NCI-H524 treated with DMSO at 0.1 percent for 48 hours (cell line): Measurements from ENCODE around the gene ELAC2.

Experiments
- DNase-seq: peaks from one replicate; lab custom pipeline; 2025; lab: John Stamatoyannopoulos, UW

Gene ELAC2

DNA sequence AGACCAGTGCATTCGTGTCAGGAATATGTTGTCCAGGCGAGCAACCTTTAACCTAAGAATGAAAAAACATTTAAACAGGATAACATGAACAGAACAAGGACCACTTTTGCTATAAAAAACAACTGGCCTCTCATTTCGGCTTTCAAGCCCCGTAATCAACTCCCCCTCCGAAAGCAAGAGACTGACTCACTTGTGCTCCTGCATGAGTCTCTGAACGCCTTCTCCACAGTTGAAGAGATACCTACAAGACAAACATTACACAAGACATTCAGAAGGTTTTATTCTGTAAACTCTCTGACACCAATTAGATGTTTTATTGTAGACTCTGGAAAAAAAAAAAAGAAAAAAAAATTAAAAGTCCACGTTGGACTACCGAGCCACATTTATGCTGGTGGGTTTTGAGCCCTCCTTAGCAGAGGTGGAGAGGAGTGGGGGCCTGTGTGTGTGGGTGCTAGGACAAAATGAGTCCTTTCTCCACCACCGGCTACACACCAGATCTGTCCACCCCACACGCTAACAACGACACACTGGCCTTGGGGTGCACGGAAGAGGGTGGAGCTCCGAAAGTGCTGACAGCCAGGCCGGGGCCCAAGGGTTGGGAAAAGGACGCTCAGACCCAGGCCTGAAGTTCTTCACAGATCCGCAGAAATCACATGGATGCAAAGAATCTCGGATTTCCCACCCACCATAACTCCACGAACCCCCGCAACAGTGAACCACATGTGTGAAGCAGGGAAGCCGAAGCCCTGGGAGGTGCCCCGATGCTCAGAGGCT is 759 bp downstream of the ELAC2 start:
- DNase-seq = no peak

DNA sequence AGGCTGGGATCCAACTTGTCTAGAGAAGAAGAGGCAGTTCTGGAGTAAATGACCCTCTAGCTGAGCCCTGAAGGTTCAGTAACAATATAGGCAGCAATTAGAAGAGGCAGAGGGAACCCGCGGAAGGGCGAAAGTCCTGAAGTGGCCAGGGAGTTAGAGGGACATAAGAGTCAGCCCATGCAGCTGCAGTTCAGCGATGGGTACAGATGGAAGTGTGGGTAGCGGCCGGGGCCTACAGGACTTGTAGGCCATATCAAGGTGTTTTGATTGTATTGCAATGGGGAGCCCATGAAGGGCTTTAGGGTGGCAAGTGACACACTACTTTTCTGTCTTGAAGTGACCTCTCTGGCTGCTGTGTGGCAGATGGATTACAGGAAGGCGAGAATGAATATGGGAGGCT is 3.0 kb downstream of the ELAC2 start:
- no peak for DNase-seq

DNA sequence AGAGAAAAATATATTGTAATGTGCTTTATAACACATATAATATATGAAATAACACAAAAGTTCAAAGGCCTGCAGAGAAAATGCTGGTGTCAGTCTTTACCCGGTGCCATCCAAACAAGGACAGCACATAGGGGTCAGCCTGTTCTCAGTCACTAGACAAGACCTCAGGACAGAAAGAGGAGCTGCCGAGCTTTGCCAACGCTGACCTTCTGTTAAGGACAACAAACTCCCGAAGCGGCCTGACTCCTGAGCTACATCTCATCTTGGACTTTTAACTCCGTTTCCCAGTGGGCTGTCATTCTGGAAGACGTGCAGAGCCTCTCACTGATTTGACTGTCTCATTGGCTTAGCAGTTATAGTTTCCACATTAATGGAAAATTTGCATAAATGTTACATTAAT is 6.9 kb downstream of the ELAC2 start:
- no peak for DNase-seq

DNA sequence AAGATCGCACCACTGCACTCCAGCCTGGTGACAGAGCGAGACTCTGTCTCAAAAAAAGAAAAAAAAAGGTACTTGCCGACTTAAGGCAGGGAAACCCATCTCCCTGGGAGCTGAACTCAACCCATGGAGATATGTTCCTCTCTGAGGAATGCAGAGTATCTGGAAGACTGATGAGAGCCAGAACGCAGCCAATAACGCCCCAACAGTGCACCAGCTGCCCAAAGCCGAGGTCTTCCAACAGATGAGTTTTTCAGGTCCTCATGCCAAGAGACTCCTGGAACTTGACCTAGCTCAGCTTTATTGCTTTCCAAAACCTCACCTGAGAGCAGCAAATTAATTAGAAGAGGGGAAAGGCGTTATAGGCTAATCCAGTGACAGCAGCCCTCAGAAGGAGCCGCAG is 9.4 kb downstream of the ELAC2 start:
- no peak for DNase-seq

DNA sequence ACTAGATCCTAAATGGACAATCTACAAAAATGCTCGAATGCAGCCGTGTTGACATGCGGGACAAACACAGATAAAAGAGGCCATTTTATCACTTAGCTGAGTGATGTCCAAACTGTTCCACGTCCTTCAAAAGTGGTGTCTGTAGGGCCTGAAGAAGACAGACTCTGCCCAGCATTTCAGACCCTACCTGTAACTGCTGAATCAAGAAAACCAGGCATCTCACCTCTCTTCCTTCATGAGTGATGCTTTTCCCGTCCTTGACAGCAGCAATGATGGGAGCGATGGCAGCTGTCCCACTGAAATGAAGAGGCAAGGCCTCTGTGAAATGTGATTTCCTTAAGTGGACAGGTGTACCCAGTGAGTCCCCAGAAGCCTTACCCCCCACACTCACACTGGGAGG is 12.3 kb downstream of the ELAC2 start:
- DNase-seq = no peak

DNA sequence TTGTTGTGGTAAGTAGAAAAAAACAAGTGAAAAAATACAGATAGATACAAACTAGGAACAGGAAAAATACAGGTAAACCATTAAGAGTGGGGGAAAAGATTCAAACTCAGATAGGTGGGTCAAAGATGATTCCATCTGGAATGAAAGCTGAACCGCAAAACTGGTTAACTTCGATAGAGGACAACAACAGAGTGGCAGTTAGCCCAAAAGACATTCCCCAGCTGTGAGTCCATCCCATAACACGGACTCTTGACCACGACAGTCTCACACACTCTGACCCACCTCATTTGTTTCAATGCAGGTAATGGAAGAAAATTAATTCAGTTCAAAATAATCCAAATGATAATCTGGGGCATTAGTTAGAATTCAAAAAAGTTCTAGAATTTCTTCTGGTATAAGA is 13.5 kb downstream of the ELAC2 start:
- no peak for DNase-seq

DNA sequence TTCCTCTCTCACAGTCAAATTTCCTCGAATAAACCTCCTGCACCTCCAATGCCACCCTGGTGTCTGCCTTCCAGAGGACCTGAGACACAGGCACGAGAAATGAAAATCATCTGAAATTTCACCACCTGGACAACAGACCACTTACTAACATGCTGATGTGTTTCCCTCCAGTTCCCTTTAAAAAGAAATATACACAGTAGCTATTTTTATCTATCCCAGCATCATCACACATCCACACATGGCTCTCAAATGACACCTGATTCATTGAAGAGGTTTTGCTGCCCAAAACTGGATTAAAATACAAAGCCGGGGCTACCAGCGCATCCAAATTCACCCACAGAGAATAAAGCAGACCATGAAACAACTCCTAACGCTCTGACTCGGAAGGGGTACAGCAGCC is 13.9 kb downstream of the ELAC2 start:
- no peak for DNase-seq

DNA sequence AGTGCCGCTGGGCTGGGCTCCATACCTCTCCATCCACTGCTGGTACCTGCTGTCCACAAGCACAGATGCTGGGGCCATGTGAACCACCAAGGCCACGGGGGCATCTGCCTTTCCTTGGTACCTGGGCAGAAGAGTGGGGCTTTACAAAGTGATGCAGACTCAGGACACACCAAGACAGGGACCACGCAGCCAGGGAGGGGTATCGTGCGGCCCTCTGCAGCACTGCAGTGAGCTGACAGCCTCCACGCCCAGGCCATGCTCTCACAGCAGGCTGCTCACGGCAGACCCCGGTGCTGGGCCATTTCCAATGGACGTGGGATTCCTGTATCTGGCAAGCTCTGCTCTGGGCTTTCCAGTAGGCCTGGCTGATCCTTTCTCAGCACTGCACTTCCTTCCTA is 14.4 kb downstream of the ELAC2 start:
- DNase-seq = no peak

DNA sequence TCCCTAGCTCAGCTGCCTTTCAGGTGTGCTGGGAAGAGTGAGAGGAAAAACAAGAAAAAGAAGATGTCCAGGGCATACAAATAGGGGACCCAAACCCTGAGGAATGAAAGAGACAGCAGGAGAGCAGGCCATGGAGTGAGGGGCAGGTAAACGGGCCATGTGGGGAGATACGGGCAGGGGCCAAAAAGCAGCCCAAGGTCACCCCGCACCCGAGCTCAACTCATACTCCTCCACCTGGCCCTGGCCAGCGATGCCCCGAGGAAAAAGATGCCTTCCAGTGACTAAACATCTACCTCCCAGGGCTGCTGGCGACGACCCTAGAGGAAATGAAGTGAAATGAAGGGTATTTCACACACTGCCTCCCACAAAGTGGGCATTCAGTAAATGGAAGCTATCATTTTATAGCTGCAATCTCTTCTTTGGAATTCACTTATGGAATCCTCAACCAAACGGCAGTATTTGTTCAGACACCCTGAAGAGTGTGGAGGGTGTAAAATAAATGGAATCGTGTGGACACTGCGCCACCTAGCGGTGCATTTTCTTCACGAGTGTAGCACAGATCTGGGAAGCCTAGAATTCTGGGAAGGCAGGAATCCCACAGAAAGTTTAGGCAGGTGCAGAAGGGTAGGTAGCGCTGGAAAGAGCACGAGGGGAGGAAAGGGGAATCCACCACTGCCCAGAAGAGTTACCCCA is 14.9 kb downstream of the ELAC2 start:
- DNase-seq = no peak

DNA sequence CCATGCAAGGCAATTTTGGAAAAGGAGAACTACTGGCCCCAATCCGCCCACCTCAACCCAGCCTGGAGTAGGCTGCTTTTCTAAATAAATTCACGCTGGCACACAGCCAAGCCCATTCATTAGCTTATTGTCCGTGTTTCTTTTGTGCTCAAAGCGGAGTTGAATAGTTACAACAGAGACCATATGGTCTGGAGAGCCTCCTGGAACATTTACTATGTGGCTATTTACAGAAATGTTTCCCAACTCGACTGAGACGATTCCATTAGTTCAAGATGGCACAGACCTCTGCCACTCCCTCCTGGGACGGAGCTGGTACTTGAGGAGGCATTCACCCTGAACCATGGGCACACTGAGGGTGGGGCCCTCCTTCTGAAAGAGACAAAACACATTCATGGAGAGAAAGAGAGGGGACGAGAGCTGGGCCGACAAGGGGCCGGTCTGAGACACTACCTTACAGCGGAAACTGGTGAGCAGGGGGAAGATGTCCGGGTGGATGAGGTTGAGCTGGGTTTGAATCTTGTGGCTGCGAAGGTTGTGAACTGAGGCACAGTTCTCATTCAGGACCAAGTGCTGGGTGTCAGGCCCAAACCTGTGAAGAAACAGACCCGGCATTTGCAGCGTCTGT is 15.7 kb downstream of the ELAC2 start:
- DNase-seq = no peak

DNA sequence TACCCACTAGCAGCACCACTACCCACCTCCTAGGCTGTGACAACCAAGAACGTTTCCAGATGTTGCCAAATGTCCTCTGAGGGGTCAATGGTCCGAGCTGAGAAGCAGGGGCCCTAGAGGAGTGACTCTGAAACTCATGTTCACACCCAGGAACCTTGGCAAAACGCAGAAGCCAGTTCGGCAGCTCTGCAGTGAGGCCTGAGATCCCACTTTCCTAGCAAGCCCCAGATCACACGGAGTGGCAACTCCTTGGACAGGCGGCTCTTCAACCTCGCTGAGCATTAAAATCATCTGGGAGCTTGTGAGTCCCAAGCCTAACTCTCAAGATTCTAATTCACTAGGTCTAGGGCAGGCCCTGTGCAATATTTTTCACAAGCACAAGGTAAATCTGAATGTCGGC is 17.3 kb downstream of the ELAC2 start:
- DNase-seq = no peak

DNA sequence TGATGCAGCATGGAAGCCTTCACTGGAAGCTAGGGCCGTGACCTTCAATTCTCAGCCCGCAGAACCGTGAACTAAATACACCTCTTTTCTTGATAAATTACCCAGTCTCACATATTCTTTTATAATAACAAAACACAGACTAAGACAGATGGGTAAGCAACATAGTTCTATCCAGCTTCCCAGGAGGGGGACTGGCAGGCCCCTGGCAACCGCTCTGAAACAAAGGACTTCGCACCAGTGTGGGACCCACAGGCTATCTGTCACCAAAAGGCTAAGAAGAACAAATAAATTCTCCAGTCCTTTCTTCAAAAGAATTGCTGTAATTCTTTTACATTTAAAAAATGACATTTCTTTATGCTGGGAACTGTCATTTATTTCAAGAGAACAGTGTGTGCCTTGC is 19.0 kb downstream of the ELAC2 start:
- no peak for DNase-seq

DNA sequence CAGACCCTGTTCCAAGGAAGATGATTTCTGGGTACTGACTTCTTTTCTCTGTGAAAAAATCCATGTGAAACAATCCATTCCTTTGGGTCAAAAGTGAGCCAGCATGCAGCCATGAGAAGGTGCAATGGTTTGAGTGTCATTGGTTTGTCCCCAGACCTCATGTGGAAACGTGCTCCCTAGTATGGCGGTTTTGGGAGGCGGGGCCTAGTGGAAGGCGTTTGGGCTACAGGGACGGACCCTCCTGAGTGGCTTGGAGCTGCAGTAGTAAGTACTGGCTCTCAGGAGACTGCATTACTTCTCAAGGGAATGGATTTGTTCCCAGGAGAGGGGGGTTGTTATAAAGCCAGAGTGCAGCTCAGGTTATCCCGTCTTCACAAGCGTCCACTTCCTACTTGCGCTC is 19.4 kb downstream of the ELAC2 start:
- DNase-seq = no peak

DNA sequence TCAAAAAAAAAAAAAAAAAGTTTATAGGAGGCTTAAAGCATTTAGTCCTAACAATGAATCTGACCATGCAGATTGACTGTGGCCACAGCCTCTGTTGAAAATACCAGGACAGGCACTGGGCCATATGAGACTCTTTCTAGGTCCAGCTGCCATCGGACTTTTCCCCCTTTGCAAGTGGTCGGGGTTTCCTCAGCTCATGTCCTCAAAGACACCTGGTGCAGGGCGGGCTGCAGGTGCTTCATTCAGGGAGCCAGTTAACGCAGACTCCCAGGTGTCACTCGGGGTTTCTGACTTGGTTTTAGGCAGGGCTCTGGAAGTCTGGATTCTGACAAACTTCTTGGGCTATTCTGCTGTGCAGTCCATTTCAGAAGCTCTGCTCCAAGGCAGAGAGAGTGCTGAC is 20.9 kb downstream of the ELAC2 start:
- DNase-seq = no peak

DNA sequence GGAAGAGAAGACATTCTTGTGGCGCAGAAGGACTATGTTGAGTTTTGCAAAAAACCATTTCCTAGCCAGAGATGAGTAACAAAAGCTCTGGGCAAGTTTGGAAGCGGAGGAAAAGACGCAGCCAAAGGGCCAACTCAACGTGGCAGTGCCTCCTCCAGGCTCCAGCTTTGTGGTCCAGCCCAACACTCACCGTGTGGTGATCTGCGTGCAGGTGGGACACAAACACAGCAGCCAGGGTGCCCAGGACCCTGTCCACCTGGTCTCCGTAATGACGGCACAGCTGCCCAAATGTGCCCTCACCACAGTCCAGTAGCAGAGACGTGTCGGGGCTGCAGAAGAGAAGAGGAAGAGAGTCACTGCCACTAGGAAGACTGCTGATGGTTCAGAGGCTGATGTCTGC is 21.5 kb downstream of the ELAC2 start:
- no peak for DNase-seq

DNA sequence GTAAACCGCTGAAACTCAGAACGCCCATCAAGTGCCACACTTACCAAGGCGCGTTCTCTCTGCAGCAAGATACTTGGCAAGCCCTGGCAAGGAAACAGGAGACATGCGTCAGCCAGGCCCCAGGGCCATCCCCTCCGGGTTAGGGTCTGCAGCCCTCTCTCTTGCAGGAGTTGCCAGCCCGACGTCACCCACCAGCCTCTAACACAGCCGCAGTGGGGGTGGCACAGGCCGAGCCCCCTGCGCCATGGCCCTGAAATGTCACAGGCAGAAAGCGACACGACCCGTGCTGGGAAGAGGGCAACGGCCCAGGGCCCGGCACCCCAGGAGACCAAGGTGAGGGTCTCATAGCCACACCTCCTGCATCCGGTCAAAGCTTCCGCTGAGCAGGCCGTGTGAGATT is 21.9 kb downstream of the ELAC2 start:
- no peak for DNase-seq

DNA sequence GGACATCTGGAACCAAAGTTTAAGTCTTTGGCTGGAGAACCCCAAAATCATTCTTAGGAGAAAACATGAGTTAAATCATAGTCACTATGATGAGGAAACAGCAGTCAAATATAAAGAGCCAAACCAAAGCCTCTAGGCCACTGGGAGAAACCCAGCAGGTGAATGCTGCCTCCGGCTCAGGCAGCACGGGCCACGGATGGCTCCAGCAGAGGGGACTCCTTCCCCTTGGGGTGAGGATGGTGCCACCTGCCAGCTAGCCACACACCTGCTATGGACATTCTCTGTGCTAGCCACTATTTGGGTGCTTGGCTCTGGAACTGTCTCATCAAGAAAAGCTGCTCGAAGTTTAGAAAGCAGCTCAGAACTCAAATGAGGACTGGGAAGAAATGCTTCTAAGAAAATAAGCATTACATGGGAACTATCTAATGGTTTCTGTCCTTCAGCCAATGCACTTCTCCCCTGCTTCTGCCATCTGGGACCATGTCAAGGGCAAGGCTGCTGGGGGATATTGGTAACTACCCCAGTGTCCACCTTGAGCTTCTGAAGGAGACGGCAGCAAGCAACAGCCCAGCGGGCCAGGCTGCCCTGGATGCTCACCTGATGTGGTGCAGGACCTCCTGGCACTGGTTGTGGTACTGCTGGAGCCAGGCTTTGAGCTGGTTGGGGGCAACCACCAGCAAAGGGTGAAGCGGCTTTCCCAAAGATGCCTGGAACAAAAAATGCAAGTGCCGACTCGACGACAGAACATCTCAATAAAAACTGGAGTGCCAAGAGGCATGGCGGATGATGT is 22.5 kb downstream of the ELAC2 start:
- no peak for DNase-seq

DNA sequence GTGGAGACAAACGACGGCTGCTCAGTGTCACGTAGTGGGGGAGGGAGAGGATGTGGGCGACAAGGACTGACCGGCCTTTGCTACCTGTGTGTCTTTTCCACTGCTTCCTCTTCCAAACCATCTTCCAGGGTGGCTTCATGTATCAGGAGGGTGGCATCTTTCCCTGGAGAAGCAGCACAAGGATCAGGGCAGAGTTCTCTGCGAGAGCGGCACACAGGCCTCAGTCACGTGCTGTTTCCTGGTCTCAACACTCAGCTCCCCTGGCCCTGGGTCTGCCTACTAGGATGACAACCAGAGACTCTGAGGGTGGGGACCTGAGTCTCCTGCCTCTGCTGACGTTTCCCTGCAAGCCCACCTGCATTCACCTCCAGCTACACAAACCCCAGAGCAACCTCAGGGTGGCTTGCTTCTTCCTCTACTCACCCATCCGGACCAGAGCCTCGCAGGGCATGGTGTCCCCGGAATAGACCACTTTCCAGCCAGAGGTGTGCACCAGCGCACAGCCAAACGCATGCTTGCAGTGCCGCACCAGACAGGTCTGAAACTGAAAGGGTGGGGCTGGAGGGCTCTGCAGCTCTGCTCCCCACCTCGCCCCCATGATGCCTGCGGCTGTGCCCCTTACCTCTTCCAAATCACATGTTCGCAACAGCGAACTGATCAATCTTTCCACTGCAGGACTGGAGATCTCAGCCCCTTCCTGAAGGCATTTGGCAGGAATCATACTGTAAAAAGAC is 23.3 kb downstream of the ELAC2 start:
- no peak for DNase-seq

DNA sequence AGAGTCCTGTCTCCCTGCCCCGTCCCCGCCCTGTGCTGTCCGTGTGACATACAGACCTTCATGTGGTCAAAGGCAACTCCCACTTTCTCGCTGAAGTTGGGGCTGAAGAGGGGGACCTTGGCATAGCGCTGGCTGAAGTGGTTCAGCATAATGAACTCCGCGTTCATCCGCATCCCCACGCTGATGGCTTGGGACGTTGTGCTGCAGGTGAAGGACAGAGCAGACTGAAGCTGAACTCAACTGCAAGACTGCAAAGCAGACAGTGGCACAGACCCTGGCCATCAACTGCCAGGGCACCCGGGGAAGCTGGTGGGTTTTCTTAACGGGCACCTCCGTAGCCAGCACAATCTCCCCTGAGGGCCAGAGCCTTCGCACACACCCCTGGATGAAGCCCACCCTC is 24.2 kb downstream of the ELAC2 start:
- no peak for DNase-seq

DNA sequence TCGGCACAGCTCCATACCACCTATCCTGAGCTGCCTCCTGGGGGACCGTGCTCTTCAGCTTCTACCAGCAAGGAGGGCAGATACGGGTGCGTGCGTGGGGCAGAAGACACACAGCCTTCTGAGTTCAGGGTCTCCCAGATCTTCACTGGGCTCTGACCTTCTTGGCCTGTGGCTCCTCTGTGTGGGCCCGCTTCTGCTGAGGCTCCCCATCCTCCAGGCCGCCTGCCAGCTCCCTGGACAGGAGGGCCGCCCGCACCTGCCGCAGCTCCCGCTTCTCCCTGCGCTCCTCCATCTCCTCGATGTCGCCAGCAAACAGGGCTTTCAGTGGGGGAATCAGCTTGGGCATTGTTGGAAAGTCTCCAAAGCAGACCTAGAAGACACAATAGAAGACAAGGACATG is 25.2 kb downstream of the ELAC2 start:
- DNase-seq = no peak

DNA sequence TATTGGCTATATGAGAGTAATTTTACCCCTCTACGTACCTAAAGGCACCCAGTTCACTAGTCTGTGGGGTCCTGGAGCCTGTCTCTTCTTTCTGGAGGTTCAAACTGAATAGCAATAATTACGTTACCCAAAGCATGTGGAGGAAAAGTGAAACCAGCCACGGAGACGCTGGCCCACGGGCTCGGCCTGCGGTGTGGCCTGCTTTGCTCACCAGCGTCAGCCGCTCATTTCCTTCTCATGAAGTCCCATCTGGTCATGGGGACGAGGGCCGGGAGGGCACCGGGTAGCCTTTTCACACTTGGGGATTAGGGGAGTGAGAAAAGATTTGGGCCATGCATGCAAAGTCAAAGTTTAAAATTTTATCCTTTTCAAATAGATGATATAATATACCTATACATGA is 26.9 kb downstream of the ELAC2 start:
- no peak for DNase-seq
